Keratinocyte (primary cell): ENCODE data around the gene GNPAT.

Experiments used
- CTCF ChIP-seq, 3 experiments: IDR thresholded peaks in 1 of 3; conservative IDR thresholded peaks in 1 of 3; optimal IDR thresholded peaks in 1 of 3; 2 replicates in 2 of 3; 3 replicates in 1 of 3; pipeline versions ENCODE3 to v1.5.1; 2011; ENCODE audit warnings: low read length in 3 of 3, mild to moderate bottlenecking in 3 of 3, moderate library complexity in 2 of 3, control low read depth in 1 of 3, inconsistent platforms in 1 of 3; ENCODE audit not compliant: insufficient read depth in 2 of 3; ENCODE audit errors: extremely low read depth in 1 of 3
- EZH2 ChIP-seq: IDR thresholded peaks from one replicate; pipeline ENCODE4 v1.6.1; 2012; ENCODE audit warnings: inconsistent platforms, mild to moderate bottlenecking, low read length, moderate library complexity

GRCh38 chr1:231278100-231278790, 37.2 kb downstream of the GNPAT start:
- TF ChIP-seq CTCF (optimal IDR thresholded peaks at IDR 0.05 in 1 of 3, IDR thresholded peaks at IDR 0.05 in 1 of 3, conservative IDR thresholded peaks at IDR 0.05 in 1 of 3; ENCODE audit: extremely low read depth in 1 of 3, insufficient read depth in 2 of 3, low read length in 3 of 3) (no peak), EZH2 (no peak)
